Smooth muscle cell of the brain vasculature (primary cell): Measurements from ENCODE around the gene CIZ1.

Experiments used
- DNase-seq: peaks from one replicate; pipeline ENCODE4 v3.0.0-alpha.2; 2012; ENCODE audit warnings: low read depth, low spot score

The CIZ1 gene

DNA sequence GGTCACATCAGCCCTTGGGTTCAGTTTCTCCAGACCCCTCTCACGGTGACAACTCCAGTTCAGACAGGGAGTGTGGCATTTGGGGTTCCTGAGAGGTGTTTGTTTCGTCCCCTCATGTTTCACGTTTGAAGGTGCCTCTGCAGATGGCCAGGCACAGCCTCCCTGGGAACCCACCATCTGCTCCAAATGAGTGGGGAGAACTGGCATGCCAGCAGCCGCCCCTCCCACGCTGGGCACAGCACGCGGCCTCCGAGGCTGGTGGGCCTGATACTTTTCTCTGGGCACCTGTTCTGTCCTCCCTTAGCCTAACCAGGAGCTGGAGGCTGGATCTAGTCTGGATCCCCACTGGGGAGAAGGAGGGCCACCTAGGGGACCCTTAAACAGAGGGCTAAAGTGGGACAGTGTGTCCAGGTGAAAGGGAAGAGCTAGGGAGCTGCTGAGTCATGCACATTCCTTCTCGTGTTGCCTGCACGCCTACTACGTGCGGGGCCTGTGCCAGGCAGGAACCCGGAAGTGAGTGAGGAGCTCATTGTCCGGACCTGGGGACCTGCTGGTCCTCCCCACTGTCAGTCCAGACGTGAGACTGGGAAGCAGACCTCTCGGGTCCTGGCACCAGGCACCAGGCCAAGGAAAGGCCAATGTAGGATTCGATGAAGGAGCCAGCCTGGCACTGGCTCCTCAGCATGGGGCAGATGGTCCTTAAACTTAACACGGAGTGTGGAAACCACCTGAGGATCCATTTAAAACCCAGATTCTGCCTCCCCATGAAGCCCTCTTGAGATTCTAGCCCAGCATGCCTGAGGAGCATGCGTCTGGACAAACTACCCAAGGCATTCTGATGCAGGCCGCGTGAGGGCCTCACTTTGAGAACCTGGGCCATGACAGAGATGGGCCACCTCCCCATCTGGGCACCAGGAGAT is 23.5 kb upstream of the CIZ1 start:
- no peak for DNase-seq

GRCh38 chr9:128213746-128214497 is 22.6 kb upstream of the CIZ1 start:
- no peak for DNase-seq

GRCh38 chr9:128211981-128212281 is 20.6 kb upstream of the CIZ1 start:
- DNase-seq, result no peak

- no peak for DNase-seq
Observed at GRCh38 chr9:128211186-128211980, 20.0 kb upstream of the CIZ1 start.

- no peak for DNase-seq
Observed at GRCh38 chr9:128208946-128209669, 17.7 kb upstream of the CIZ1 start.

- DNase-seq, result no peak
Observed at GRCh38 chr9:128208386-128208785, 17.0 kb upstream of the CIZ1 start.

DNA sequence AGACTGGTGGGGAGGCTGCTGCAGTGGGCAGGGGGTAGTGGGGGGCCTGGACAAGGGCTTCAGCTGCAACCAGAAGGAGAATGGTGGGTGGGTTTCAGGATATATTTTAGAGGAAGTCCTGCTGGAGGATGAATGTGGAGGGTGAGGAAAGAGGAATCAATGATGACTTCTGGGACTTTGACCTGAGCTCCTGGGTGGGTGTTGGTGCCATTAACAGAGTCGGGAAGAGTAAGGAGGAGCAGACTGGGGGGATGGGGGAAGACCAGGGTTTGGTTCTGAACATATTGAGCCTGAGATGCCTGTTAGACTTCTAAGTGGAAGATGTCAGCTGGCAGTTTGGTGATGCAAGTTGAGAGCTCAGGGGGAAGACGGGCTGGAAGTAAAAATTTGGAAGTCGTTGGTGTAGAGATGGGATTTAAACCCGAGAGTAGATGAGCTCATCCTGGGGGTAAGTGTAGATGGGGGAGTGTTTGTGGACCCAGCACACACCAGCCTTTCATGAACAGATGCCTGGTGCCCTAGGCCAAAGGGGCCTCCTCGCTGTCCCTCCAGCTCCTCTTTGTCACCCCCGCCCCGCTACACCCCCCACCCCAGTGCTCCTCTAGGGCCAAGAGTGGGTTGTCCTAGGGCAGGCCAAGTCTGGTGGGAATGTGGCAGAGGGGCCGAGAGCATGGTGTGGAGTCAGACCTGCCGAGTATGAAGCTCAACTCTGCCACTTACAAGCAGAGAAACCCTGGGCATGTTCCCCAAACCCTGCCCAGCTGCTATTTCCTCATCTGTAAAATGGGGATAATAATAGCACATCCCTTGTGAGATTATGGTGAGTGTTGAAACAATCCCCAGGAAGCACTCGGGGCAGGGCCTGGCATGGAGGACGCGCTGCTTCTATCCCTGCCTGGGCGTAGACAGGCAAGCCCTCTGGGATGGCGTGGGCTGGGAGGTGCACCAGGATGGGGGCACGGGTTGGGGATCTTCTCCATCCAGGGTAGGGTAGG is 15.8 kb upstream of the CIZ1 start:
- DNase-seq, result no peak

GRCh38 chr9:128206484-128206883 is 15.1 kb upstream of the CIZ1 start:
- DNase-seq, result no peak

GRCh38 chr9:128205296-128205944 is 14.0 kb upstream of the CIZ1 start:
- DNase-seq, result no peak

DNA sequence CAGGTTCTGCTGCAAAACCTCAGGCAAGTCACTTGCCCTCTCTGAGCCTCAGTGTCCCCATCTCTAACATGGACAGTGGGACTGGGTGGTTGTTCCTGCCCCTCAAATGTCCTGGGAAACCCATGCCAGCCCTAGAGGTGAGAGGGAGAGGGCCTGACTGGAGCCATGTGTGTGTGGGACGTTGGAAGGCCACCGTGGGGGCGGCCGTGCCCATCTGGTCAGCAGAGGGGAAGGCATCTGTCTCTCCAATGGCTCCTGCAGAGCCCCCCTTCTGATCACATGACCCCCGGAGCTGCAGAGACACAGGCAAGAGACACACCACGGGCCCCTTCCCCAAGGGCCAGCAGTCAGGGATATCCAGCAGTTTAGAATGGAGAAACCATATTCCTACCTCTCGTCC is 13.5 kb upstream of the CIZ1 start:
- DNase-seq, result no peak

DNA sequence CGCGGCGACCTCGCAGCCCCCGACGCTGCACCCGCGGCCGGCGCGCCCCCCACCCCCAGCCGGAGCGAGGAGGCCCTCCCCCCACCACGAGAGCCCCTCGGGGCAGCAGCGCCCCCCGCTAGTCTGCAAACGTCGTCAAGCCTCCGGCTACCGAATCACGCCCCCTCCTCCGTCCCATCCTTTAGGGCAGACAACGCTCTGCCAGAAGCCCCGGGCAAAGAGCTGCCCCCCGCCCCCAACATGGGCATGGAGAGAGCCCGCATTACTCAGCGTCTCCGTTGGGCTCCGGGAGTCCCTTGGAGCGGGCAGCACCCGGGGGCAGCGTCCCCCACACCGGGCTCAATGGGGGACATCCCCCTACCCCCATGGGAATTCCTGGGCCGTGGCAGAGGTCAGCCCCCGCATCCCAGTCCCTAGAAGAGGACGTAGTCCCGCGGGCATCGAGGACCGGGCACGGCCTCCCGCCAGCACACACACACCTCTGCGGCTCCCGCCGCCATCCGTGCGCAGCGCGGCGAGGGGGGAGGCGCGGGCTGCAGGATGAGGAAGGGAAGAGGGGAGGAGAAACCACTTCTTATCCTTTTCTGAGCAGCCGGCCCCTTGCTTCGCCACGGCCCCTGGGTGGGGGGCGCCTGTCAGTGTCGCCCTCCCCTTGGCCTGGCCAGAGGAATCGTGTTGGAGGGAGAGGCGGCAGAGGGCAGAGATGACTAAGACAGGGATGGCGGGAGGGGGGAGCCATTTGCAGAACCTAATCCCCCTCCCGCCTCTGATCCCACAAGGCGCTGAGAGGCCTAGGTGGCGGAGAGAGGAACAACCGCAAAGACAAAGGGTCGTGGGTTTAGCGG is 12.6 kb upstream of the CIZ1 start:
- no peak for DNase-seq

DNA sequence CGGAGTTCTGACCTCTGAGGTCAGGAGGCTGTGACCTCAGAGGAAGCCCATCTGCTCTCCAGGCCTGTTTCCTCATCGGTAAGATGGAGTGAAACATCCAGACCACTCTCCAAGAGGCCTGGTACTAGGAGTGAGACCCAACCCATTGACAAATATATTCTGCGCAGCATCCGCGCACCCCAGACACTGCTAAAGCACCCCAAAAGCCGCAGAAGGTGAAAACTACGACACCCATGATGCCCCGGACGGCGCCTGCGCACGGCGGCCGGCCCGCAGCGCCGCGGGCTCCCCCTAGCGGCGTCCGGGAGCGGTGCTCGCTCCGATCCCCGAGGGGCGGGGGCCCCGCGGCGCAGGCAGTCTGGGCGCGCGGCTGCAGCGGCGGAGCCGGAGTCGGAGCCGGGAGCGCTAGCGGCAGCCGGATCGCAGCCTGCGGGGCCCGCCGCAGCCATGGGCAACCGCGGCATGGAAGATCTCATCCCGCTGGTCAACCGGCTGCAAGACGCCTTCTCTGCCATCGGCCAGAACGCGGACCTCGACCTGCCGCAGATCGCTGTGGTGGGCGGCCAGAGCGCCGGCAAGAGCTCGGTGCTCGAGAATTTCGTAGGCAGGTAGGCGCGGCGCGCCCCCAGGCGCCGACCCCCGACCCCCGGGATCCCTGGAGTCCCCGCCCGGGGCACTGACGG is 11.8 kb upstream of the CIZ1 start, which contains the start of gene DNM1:
Gene DNM1 (plus strand): TSS at position 356 of the 683 bp plus-strand sequence. CDS start 92 bp downstream, at position 448.
- no peak for DNase-seq

- DNase-seq, result no peak
Observed at GRCh38 chr9:128202648-128203023, 11.3 kb upstream of the CIZ1 start.

DNA sequence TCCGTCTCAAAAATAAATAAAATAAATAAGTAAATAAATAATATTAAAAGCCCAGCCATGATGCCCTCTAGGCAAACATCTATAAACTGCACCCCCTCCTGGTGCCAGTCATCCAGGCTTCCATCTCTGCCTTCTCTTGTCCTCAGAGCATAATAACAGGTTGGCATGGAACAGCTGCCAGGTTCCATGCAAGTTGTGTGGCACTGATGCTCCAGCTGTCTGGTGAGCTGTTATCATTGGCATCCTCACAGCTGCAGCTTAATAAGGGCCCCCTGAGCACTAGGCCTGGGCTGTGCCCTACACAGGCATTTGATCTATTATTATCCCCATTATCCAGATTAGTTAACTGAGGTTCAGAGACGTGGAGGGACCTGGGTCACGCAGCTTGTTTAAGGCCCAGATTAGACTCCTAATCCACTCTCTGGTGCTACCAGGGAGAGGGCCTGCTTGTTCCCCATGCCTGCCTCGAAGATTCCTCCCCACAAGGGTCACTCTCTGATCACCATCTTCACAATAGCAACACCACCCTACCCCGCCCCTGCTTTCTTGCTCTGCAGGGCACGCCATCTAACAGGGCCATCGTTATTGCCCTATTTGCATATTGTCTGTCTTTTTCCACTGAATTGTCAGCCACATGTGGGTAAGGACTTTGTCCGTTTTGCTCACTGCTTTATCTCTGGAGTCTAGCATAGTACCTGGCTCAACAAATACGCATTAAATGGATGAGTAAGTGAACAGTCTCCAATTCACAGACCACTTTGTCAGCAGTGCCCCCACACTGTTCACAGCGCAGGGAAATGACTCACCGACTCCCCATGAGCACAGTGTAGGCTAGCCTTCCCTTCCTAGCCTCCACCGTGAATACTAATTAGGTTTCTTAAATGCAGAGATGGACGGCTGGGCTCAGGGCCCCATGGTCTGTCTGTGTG is 10.3 kb upstream of the CIZ1 start:
- DNase-seq, result peak; percentile 72

GRCh38 chr9:128193469-128194096 is 2.2 kb upstream of the CIZ1 start:
- no peak for DNase-seq

- no peak for DNase-seq
Observed at GRCh38 chr9:128192601-128193371, 1.4 kb upstream of the CIZ1 start.
